Loucy (cell line): Measurements from ENCODE around the gene MRPS34.

Experiments used
- H2AFZ ChIP-seq: fragments of 200-600 bp; sonication (generic); 2 replicates; pipeline ENCODE4 v1.6.0; 2016; ENCODE audit warnings: antibody characterized with exemption, mild to moderate bottlenecking, low read length, moderate library complexity
- H3F3A ChIP-seq: fragments of 200-600 bp; 2 replicates; pipeline ENCODE4 v1.6.0; 2016; ENCODE audit warnings: antibody characterized with exemption, low read depth, mild to moderate bottlenecking
- H3K27me3 ChIP-seq: fragments of 200-600 bp; sonication (generic); 2 replicates; pipeline ENCODE4 v1.6.1; 2014; ENCODE audit warnings: low read length, mild to moderate bottlenecking; ENCODE audit not compliant: insufficient read depth, poor library complexity, severe bottlenecking
- H3K36me3 ChIP-seq: fragments of 200-600 bp; sonication (generic); 2 replicates; pipeline ENCODE4 v1.6.1; 2016; ENCODE audit warnings: low read length; ENCODE audit not compliant: insufficient read depth
- H3K4me1 ChIP-seq: fragments of 200-600 bp; sonication (generic); 2 replicates; pipeline ENCODE4 v1.5.1; 2014; ENCODE audit warnings: low read length, mild to moderate bottlenecking; ENCODE audit not compliant: insufficient read depth, poor library complexity, severe bottlenecking
- H3K4me2 ChIP-seq: fragments of 200-600 bp; sonication (generic); 2 replicates; pipeline ENCODE4 v1.6.0; 2014; ENCODE audit warnings: antibody characterized with exemption, low read length, low read depth, mild to moderate bottlenecking; ENCODE audit not compliant: poor library complexity, severe bottlenecking
- H3K4me3 ChIP-seq: fragments of 200-600 bp; sonication (generic); 2 replicates; pipeline ENCODE4 v1.5.1; 2014; ENCODE audit warnings: low read length, mild to moderate bottlenecking, mixed read lengths; ENCODE audit not compliant: poor library complexity, severe bottlenecking
- H3K79me2 ChIP-seq: fragments of 200-600 bp; sonication (generic); 2 replicates; pipeline ENCODE4 v1.6.1; 2014; ENCODE audit warnings: low read length; ENCODE audit not compliant: insufficient read depth
- H3K9ac ChIP-seq: fragments of 200-600 bp; sonication (generic); 2 replicates; pipeline ENCODE4 v1.6.0; 2014; ENCODE audit warnings: mild to moderate bottlenecking, low read depth, low read length, moderate library complexity; ENCODE audit not compliant: poor library complexity, severe bottlenecking
- H3K9me2 ChIP-seq: fragments of 200-600 bp; sonication (generic); replicated peaks from 2 replicates; pipeline ENCODE4 v1.6.1; 2016; ENCODE audit warnings: low read depth, low read length, mixed read lengths
- H3K9me3 ChIP-seq: fragments of 200-600 bp; sonication (generic); 2 replicates; pipeline ENCODE4 v1.6.1; 2014; ENCODE audit warnings: mild to moderate bottlenecking, antibody characterized with exemption, low read length, low read depth; ENCODE audit not compliant: insufficient read depth
- H4K20me1 ChIP-seq: fragments of 200-600 bp; sonication (generic); 2 replicates; pipeline ENCODE4 v1.6.0; 2014; ENCODE audit warnings: antibody characterized with exemption, low read length, mild to moderate bottlenecking; ENCODE audit not compliant: insufficient read depth, poor library complexity, severe bottlenecking
- EZH2phosphoT487 ChIP-seq: fragments of 200-600 bp; IDR thresholded peaks from 2 replicates; pipeline ENCODE4 v1.6.1; 2018; ENCODE audit warnings: antibody characterized with exemption, mild to moderate bottlenecking, moderate library complexity, borderline replicate concordance
- TF ChIP-seq, protein P1 (sequence below): fragments of 200-600 bp; sonication (generic); conservative IDR thresholded peaks from 2 replicates; pipeline ENCODE4 v1.5.1; 2014; ENCODE audit warnings: mild to moderate bottlenecking, antibody characterized with exemption, low read length

Gene MRPS34

DNA sequence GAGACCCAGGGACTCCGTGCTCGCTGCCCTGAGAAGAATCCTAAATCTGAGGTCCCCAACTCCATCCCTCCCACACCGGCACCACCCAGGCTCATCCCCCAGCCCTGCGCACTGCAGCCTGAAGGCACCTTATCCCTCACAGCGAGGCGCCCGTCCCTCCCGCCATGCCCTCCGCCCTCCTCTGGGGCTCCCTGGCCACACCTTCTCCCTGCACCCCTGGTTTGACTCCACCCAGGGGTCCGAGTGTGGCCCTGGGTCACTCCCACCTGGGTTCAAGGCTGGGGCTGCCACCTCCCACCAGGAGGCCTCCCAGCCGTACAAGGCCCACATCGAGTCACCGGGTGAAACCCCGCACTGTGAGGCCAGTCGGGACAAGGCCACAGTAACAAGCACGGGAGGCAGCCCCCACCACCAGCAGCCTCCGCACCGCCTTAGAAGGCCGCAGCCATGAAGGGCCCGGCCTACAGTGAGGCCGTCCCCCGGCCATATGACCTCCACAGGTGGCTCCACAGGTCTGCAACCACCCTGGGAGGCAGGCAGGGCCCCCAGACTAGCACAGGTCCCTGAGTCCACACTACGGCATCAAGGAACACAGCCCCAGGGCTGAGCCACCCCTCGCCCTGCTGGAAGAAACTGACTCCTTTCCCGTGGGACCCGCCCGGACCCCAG, 45.4 kb upstream of the MRPS34 start:
- Histone ChIP-seq H3K4me3 (no peak overlapping the region), H3K9me3 (no peaks in the 10 kb centered on the region), H3K9ac (no peak overlapping the region), H2AFZ (no peak overlapping the region), H3K79me2 (no peaks in the 10 kb centered on the region), H3K4me1 (no peaks in the 10 kb centered on the region), H3K9me2 (no peaks in the 10 kb centered on the region), H3K36me3 (no peaks in the 10 kb centered on the region), H3K4me2 (no peak overlapping the region), H3F3A (no peaks in the 10 kb centered on the region), H3K27me3 (no peaks in the 10 kb centered on the region), H4K20me1 (no peaks in the 10 kb centered on the region)
- TF ChIP-seq, protein P1, sequence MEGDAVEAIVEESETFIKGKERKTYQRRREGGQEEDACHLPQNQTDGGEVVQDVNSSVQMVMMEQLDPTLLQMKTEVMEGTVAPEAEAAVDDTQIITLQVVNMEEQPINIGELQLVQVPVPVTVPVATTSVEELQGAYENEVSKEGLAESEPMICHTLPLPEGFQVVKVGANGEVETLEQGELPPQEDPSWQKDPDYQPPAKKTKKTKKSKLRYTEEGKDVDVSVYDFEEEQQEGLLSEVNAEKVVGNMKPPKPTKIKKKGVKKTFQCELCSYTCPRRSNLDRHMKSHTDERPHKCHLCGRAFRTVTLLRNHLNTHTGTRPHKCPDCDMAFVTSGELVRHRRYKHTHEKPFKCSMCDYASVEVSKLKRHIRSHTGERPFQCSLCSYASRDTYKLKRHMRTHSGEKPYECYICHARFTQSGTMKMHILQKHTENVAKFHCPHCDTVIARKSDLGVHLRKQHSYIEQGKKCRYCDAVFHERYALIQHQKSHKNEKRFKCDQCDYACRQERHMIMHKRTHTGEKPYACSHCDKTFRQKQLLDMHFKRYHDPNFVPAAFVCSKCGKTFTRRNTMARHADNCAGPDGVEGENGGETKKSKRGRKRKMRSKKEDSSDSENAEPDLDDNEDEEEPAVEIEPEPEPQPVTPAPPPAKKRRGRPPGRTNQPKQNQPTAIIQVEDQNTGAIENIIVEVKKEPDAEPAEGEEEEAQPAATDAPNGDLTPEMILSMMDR = no peak
- TF ChIP-seq EZH2phosphoT487 = no peak

DNA sequence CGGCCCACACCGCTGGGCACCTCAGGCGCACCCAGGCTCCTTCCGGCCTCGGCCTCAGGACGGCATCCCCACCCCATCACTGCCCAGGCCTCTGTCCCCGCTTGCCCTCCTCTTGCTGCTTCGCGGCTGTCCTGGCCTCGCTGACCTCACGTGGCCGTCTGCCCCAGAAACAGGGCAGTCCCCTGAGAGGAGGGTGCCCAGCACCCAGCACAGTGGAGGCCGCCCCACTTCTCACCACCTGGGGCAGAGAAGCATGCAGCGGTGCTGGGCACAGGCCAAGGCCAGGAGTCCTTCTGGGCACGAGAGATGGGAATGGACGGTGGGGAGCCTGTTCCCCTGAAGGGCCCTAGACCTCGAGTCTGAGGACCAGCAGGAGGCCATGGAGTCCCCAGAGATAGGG, 44.8 kb upstream of the MRPS34 start:
- Histone ChIP-seq H3K36me3 (no peaks in the 10 kb centered on the region), H3K4me3 (no peak overlapping the region), H3K79me2 (no peaks in the 10 kb centered on the region), H2AFZ (no peak overlapping the region), H3K9me2 (no peaks in the 10 kb centered on the region), H4K20me1 (no peaks in the 10 kb centered on the region), H3K27me3 (no peaks in the 10 kb centered on the region), H3K9me3 (no peaks in the 10 kb centered on the region), H3F3A (no peaks in the 10 kb centered on the region), H3K4me2 (no peak overlapping the region), H3K4me1 (no peaks in the 10 kb centered on the region), H3K9ac (no peak overlapping the region)
- TF ChIP-seq, protein P1 = no peak
- TF ChIP-seq EZH2phosphoT487 = no peak

GRCh38 chr16:1817276-1817589, 44.3 kb upstream of the MRPS34 start:
- Histone ChIP-seq H3K27me3 (no peaks in the 10 kb centered on the region), H3K4me3 (no peak overlapping the region), H3K4me1 (no peaks in the 10 kb centered on the region), H3K4me2 (no peak overlapping the region), H3K36me3 (no peaks in the 10 kb centered on the region), H2AFZ (no peak overlapping the region), H3K79me2 (no peaks in the 10 kb centered on the region), H3F3A (no peaks in the 10 kb centered on the region), H3K9me2 (no peaks in the 10 kb centered on the region), H3K9me3 (no peaks in the 10 kb centered on the region), H3K9ac (no peak overlapping the region), H4K20me1 (no peaks in the 10 kb centered on the region)
- TF ChIP-seq EZH2phosphoT487 = no peak
- TF ChIP-seq, protein P1 = no peak
